Stimulated activated CD8-positive, alpha-beta memory T cell treated with anti-CD3 and anti-CD28 coated beads, Interleukin-7, amount 100 ng/mL, for 1 hour (primary cell): Measurements from ENCODE around the gene STK24.

Source experiments
- DNase-seq, 2 donors: peaks; one replicate each; pipeline ENCODE4 v3.0.0-alpha.2; 2020; ENCODE audit warnings: low read depth in 2 of 2

Gene STK24

DNA sequence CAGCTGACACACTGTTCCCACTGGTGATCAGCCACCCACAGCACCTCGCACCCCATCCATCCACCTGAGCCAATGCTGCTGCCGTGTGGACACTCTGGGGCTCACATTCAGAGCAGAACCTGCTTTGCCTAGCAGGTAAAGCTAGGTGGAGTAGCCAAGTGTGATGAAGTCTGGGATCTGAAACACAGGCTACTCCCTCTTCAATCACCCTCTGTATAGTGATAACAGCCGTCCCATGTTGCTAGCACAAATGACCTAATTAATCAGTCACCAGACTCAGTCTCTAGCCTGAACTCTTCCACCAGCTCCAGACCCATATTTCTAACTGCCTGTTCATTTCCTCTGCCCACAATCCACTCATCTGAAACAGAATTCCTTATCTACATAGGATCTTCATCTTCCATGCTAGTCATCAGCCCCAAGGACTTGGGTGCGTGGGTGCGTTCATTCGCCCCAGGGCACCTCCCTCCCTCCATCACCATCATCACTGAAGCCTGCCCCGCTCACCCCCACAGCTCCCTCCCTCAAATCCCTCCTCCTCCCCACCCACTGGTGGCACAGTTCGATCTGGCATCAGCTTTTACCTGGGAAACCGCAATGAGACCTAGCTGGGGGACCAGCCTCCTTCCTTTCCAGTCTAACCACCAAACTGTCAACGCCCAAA, 19.8 kb downstream of the STK24 start:
- DNase-seq, result no peak

DNA sequence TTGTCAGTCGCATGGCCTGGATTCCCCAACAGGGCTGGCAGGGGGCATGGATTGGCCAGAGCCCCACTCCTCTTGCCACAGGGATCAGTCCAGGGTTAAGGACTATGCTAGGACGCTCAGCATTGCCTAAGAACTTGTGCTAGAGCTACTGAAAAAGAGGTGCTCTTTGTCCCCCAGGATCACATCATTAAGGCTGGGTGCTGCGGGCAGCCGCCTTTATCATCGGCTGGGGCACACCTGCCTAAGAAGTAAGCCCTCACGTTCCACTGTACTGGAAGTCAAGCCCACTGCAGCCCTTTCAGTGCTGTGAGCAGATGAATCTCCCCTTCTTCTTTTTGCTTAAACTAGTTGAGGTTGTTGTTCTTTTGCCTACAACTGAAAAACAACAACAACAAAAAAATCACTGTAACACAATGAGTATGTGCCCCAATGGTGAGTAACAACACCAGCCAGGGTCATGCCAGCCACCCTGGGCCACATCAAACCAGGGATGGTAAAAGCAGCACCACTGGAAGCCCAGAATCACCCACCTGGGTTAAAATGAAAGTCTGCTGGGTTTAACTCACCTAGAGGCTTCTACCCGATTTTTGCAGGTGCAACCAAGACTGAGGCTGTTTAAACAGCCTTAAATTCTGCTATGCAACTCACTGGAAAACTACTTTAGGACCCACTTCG, 20.6 kb downstream of the STK24 start:
- no peak for DNase-seq

DNA sequence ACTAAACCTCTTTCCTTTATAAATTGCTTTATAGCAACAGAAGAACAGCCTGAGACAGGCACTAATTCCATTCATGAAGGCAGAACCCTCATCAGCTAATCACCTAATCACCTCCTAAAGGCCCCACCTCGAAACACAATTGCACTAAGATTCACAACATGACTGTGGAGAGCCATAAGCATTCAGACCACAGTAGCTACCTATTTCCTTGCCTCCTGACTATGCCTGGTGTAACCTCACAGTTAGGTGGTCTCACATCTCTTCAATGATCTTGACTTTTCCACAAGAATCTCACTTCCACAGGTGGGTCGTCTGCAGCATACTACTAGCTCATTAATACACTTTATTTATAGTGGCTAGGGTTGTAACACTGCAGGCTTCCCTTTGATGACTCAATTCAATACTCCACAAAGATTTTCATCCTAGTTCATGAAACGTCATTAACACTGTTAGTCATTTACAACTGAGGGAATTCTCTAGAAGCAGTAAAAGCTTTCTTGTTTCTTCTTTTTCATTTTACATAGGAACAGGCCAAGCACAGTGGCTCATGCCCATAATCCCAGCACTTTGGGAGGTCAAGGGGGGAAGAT, 27.1 kb downstream of the STK24 start:
- DNase-seq, result no peak

DNA sequence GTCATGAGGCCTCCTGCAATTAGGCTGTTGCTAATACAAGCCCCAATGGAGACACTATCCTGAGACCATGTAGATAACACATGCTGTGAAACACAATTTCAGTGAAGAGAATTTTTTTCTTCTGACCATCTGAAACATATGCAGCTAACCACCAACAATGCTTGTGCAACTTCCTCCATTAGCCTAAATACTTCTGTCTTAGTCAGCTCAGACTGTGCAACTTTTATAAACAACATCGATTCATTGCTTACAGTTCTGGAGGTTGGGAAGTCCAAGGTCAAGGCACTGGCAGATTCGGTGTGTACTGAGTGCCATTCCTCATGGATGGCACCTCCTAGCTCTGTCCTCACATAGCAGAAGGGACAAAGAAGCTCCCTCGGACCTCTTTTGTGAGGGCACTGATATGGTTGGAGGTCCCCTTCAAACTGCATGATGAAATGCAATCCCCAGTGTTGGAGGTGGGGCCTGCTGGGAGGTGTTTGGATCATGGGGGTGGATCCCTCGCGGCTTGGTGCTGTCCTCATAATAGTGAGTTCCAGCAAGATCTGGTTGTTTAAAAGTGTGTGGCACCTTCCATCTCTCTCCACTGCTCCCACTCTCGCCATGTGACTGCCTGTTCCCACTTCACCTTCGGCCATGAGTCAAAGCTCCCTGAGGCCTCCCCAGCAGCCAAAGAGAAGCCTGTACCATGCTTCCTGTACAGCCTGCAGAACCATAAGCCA, 27.7 kb downstream of the STK24 start:
- DNase-seq, result no peak

DNA sequence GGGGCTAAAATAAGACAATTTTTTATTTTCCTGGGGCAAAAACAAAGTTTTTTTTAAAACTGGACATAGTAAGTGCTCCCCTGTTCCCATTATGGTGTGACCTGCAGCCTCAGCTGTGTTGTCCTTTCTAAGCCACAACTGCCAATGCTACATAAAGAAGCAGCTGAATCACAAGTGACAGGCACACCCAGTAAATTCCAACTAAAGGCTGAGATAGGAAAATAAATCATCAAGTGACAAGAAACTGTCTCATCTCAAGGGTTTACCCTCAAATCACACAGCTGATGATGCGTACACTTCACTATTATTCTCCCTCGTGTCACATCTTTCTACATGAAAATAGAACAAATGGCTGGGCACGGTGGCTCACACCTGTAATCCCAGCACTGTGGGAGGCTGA, 28.7 kb downstream of the STK24 start:
- DNase-seq, result no peak

DNA sequence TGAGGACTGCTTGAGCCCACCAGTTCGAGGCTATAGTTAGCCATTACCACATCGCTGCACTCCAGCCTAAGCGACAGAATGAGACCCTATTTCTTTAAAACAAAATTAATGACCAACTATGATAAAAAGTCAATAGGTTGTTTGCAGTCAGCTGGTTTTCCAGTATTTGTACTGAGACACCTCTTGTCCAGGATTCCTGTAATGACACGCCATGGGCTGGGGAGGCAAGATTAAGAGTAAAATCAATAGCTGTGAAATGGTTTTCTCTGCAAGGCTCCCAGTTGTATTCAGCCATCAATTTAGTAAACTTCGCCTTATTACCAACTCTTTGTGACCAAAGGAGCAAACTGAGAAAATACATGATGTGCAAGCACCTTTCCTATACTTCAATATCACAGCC, 29.5 kb downstream of the STK24 start:
- DNase-seq, result no peak

DNA sequence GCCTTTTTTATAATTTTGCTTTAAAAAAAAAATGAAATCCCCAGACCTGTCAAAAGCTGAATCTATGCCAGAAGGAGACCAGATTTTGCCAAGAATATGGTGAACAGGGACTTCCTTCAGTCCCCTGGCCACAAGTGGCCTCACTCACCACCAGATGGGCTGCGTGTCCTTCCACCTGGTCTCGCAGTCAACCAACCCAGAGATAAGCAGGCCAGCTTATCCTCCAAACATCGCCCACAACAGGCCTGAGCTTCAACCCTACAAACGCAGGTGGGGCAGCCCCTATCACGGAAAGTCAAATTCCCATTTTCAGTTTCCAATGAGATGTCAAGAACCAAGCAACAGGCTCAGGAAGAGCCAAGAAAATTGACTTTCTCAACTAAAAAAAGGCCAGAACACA, 30.5 kb downstream of the STK24 start:
- DNase-seq, result no peak

DNA sequence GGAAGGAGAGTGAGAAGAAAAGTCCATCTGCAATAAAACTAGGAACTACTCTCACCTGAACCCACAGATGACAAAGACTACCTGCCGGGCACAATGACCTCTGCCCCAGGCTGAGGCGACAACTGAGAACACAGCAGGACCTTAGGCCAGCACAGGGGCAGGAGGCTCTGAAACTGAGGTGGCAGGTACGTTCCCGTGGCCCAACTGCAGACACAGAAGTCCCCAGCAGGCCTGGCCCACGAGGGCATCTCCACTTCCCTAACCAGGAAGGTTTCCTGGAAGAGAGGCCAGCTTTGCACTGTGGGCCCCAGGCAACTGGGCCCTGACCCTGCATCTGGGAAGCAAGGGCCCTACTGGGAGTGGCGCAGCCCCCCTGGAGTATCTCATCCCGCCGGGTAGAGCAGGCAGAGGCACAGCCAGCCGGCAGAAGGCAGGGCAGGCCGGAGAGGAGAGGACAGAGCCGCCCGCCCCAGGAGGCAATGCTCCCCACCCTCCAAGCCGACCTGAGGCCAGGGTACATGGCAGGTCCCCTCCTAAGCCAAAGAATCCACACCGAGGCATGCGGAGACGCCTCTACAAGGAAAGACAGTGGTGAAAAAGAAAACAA, 32.7 kb downstream of the STK24 start:
- DNase-seq, result no peak

DNA sequence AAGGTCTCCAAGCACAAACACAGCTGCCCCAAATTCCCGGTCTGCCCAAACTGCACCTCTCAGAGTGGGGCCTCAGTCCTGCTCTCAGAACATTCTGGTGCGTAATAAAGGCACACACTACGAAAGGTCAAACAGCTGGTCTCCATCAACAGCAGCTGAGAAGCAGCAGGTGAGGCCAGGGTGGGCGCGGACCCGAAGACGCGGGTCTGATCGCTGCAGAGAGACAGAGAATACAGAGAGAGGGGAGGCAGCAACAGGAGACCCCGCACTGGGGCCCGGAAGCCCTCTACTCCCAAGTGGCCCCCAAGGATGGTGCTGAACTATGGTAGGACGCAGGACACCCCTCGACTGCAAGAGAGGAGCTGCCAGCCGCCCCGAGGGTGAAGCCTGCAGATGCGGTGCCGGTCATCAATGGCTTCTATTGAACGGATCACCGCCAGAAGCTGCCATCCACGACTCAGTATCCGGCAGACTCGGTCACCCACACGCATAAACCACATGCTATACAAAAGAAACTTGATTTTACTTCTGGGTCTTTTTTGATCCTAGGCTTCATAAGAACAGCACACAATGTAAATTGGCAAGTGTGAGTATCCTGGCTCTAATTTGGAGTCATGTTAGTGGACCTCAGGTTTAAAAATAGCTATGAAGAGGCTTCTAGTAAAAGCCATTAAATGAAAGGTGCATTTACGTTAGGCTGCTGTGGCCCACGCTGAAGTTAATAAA, 33.4 kb downstream of the STK24 start:
- no peak for DNase-seq

DNA sequence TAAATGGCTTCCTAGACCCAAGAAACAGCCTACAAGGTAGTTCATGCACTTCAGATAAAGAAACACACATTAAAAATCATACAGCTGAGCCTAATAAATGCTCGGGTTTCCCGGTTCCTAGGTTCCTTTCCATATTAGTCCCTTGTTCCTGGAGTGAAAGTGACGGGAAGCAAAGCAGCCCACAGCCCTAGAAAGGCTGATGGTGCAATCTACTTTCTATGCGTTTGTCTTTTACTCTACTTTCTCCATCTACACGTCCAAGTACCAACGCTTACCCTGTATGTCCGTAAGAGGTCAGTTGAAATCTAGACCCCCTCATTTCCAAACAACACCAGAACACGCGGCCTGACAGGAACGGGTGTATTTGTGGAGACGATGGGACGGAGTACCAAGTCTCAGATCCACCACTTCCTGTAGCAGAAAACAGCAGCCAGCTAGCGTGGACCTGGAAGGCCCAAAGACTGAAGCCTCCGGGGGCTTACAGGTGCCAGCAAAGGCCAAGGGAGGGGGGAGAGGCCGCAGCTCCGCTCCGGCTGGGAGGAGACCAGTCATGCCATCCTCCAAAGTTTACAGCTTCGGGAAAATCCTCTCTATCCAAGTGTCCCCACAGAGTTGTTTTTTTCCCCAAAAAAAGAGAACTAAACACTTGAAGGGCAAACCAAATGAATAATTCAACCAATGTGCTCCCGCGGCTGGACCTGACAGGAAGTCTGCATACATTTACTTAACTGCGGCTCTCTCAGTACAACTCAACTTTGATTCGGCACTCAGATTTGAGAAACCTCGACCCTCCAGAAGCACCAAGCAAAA, 34.1 kb downstream of the STK24 start:
- no peak for DNase-seq

DNA sequence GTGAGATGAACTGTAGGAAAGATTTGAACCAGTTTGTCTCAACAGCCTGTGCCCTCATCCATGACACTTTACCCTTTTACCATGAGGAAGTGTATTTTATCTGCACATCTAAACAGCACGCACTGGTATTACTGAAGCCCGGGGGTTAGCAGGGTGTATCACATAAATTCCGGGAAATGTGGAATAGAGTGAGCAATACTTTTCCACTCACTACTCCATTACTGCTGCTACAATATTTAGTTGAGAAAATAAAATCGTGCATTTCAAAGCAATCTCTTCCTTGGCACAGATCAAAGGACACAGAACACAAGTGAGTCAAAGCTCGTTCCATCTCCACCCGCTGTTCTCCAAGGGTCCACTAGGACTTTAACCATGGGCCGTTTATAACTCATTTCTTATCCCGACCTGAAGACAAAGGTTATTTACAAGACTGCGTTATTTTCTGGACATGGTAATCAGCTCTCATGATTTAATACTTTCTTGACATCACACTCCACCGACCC, 35.2 kb downstream of the STK24 start:
- DNase-seq, result no peak

DNA sequence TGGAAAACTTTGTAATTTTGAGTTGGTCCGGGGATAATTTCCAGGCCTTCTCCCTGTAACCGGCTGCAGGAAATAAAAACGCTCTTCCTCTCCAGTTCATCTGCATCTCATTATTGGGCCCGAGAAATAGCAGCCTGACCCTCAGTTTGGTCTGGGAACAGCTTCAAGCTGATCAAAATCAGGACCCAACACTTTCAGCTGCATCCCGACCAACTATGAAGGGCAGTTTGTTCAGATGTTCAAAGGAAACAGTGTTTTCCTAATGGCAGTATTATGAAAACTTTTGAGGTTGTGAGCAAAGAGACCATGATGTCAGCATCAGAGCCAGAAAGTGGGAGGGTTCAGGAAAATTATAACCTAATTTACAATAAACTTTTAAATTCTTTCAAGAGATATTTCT, 35.7 kb downstream of the STK24 start:
- DNase-seq, result no peak

DNA sequence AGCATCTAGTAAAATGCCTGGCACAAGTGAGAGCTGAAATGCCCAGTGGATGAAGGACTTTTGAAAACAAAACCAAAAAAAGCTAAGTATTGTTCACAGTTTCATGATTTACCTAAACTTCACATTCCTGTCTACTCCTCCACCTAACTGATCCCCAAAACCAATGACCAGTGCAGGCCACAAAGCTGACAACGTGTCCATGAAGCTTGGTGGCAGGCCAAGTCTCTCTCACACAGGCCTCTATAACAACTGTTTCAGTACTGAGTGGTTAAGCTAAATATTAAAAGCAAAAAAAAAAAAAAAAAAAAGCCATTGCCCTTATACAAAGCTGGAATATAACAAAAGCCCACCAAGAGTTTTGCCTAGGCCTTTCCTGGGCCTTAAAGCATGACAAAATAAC, 36.4 kb downstream of the STK24 start:
- no peak for DNase-seq

DNA sequence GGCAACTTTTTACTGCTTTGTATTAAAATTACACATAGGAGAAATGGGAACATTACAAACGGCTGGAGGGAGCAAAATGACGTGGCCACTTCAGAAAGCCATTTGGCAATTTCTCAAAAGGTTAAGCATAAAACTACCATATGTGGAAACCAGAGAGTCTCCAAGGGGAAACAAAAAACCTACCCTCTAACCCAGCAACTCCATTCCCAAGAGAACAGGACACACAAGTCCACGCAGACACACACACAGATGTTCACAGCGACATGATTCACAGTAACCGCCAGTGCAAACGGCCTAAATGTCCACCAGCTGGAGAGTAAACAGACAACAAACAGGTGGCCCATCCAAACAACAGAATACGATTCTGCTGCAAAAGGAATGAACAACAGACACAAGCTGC, 37.2 kb downstream of the STK24 start:
- DNase-seq, result no peak

DNA sequence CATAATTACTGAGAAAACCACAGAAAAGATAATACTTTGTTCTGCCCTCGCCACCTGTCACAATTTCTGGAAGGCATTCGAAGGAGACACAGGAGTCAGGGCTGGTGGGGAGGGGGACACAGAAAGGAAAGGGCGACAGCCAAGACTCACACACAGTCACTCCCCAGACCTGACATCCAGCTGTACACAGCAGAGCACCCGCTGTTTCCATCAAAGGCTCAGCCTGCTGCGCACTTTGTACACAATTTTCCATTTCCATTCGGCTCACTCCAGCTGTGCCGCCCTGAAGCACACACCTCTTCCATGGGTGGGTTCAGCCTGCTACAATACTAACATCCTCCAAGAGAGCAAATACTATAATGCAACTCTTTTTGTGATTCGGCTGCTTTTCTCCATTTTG, 38.0 kb downstream of the STK24 start:
- no peak for DNase-seq

DNA sequence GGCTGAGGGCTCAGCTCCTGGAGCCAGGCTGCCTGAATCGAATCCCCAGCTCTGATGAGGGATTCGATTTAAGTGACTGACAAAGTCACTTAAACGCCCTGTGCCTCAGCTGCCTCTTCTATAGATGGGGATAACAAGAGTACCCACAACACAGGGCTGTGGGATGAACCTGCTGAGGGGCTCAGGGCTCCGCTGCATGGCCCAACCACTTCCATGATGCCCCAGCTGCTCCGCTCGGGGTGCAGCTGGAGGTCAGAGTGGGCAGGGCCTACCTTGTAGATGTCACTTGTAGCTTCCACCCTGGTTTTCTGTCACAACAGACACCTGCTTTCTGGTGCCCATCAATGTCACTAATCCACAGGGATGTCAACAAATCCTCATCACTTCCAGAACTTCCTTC, 39.2 kb downstream of the STK24 start:
- no peak for DNase-seq

DNA sequence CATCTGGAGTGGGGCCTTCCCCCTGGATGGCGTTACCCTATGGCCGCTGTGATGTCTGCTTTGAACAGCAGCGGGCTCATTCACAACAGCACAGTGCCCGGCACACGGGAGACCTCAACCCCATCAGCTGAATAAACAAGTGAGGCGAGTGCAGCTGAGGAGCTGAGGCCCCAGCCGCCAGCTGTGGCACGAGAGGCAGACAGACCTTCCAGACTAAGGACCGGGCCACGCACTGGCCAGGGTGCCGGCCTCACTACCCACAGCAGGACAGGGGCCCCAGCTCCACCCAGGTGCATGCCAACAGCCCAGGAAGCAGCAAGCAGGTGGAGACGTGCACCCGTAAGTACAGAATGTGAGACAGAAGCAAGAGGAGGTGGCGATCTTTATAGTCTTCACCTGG, 39.6 kb downstream of the STK24 start:
- DNase-seq, result no peak

DNA sequence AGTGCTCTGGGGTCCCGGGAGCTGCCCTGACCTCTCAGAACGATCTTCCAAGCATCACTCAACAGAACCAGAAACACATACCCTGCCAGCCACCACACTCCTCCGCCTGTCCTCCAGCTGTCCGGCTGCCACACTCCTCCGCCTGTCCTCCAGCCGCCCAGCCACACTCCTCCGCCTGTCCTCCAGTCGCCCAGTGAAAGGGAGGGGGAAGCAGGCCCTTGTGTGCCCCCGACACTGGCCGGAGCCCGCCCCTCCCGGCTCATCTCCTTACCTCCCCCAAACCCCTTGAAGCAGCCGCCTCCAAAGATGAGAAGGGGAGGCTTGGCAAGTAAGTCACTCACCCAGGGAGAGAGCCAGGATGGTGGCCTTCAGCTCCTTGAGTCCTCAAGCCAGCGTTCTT, 40.2 kb downstream of the STK24 start:
- no peak for DNase-seq

DNA sequence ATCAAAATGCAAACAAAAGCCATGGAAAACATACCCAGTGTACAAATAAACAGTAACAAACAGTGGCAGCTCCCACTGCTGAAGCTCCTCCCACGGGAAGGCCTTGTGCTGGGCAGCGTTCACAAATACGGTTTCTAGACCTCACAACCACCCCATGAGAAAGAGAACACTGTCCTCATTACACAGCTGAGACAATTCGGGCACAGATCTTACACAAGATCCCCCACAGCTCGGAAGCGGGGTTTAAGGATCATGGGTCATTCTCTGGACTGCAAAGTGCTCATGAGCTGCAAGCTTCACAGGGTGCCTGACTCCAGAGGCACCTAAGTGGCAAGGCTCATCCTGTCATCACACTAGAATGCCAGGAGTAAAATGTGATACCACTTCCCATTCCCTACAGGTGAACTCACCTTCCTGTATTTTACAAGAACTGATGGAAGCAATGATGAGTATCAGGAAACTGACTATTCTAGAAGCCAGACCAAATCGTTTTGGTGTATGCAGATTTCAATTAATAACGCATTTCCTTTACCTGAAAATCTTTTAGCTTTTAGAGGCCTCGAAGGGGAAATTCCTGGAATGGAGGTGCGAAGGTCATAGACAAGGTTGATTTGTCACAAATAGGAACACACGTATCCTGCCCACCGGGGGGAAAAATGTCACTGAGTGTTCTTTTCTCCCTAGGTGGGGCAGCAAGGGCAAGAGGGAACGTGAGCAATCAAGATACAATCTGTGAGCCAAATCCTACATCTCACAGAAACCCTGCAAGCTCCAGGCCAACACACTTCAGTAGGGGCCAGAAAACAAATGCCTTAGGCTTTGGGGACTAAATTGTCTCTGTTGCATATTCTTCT, 41.2 kb downstream of the STK24 start:
- no peak for DNase-seq

DNA sequence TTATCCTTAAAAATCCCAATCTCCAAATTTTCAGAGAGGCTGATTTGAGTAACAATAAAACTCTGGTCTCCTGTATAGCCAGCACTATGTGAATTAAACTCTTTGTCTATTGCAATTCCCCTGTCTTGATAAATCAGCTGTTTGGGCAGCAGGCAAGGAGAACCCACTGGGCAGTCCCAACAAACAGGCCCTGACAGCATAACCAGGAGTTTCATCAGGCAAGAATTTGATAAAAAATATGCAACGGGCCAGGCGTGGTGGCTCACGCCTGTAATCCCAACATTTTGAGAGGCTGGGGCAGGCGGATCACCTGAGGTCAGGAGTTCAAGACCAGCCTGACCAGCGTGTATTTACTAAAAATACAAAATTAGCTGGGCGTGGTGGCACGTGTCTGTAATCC, 42.1 kb downstream of the STK24 start:
- no peak for DNase-seq
